Stimulated activated naive B cell treated with anti-CD40 and anti-IgM and Interleukin-4, amounts not matched to agents 10 μg/mL and 1 μg/mL and 100 μg/mL, for 72 hours (primary cell): ENCODE measurements around the gene CYP4V2.

Experiments
- ATAC-seq, 2 donors: fragments of 150-1000 bp; cut with Tn5 transposase; replicated peaks; 2 replicates each; pipeline ENCODE4 v1.10.0; 2021; ENCODE audit warnings: moderate library complexity in 1 of 2
- DNase-seq: peaks from one replicate; pipeline ENCODE4 v3.0.0; 2021
- H3K27ac Mint-ChIP-seq: one replicate; pipeline ENCODE4 v1.8.0; 2022; ENCODE audit warnings: mild to moderate bottlenecking, mixed read lengths
- H3K27me3 Mint-ChIP-seq, 2 donors: one replicate each; pipeline ENCODE4 v1.8.0; 2022; ENCODE audit warnings: mixed read lengths in 2 of 2
- H3K36me3 Mint-ChIP-seq, 2 donors: one replicate each; pipeline ENCODE4 v1.8.0; 2022; ENCODE audit warnings: mixed read lengths in 2 of 2, mild to moderate bottlenecking in 1 of 2
- H3K4me1 Mint-ChIP-seq, 2 donors: one replicate each; pipeline ENCODE4 v1.8.0; 2022; ENCODE audit warnings: mixed read lengths in 2 of 2, mild to moderate bottlenecking in 1 of 2
- H3K4me3 Mint-ChIP-seq, 2 donors: one replicate each; pipeline ENCODE4 v1.8.0; 2022; ENCODE audit warnings: mild to moderate bottlenecking in 2 of 2, mixed read lengths in 2 of 2, moderate library complexity in 1 of 2
- H3K9me3 Mint-ChIP-seq, 2 donors: one replicate each; pipeline ENCODE4 v1.8.0; 2022; ENCODE audit warnings: mixed read lengths in 2 of 2, mild to moderate bottlenecking in 1 of 2

Gene CYP4V2

DNA sequence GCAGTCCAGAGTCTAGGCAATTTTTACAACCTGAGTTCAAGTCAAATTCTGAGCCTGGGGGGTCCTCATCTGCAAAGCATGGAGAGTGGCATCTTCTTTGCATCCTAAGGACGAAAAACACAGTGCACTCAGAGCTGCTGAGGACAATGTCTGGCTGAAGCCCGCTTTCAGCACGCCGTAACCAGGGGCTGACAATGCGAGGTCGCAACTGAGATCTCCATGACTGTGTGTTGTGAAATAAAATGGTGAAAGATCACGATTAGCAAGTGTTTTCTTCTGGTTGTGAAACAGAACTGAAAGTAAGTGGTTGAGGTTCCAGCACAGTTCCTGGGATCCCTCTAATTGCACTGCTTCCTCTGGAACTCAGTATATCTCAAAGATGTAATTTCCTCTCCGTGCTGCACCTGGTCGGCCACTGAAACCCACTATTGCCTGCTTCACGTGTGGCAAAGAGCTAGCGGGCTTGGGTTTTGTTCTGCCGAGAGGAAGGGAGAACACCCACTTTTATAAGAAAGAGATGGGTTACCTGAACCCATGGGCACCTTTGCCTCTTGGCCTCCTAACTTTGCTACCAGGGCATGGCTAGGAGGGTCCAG, 66.9 kb downstream of the CYP4V2 start:
- ATAC-seq, result no peak
- no peak for DNase-seq
- Mint-ChIP-seq H3K4me3 (no peak overlapping the region), H3K27ac (no peak overlapping the region), H3K4me1 (no peaks in the 10 kb centered on the region), H3K36me3 (no peaks in the 10 kb centered on the region), H3K9me3 (no peaks in the 10 kb centered on the region), H3K27me3 (peaks cover 5 to 8% of the 10 kb centered on the region in 2 donors)

DNA sequence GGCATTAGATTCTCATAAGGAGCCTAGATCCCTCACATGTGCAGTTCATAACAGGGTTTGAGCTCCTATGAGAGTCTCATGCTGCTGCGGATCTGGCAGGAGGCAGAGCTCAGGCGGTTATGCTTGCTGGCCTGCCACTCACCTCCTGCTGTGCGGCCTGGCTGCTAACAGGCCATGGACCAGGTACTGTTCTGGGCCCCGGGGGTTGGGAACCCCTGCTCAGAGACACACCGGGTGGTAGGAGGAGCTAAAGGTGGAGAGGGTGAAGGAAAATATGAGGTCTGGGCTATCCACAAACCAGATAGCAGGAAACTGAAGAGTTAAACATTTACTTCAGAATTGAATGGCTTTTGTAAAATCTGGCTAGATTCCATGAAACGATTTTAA, 68.7 kb downstream of the CYP4V2 start:
- Mint-ChIP-seq H3K27me3 (peaks cover 5 to 11% of the 10 kb centered on the region in 2 donors), H3K4me1 (no peaks in the 10 kb centered on the region), H3K9me3 (no peaks in the 10 kb centered on the region), H3K36me3 (no peaks in the 10 kb centered on the region), H3K4me3 (no peak overlapping the region), H3K27ac (no peak overlapping the region)
- DNase-seq, result no peak
- no peak for ATAC-seq
